HepG2 (cell line): ENCODE measurements around the gene HDAC3. TPM values are rescaled to one million over a fixed set of nuclear protein-coding genes. Genes with fewer than 3 reads are reported as not detected.
A peak's percentile ranks its signal among the peaks of the same experiment; 100 is the strongest.

ENCODE experiments used
- AGO1 ChIP-seq: fragments of 200-400 bp; formaldehyde crosslinking; IDR thresholded peaks from 2 replicates; pipeline ENCODE4 v1.6.1; 2017; ENCODE audit warnings: mild to moderate bottlenecking, low read depth, low read length, moderate library complexity; ENCODE audit not compliant: poor library complexity, severe bottlenecking
- CREM ChIP-seq, 2 experiments: sonication (generic) in 1 of 2; formaldehyde crosslinking in 1 of 2; IDR thresholded peaks; 2 replicates each; pipeline versions ENCODE4 v1.4.0 to v1.6.1; 2016 to 2020; ENCODE audit warnings: antibody characterized with exemption in 1 of 2, mild to moderate bottlenecking in 1 of 2, missing genetic modification reagents in 1 of 2
- FOXP1 ChIP-seq, 2 experiments: fragments of 450-650 bp in 1 of 2; IDR thresholded peaks; 2 replicates each; pipeline ENCODE4 v1.6.1; 2017 to 2018; ENCODE audit warnings: antibody characterized with exemption in 1 of 2
- GTF2F1 ChIP-seq: fragments of 150-350 bp; IDR thresholded peaks from 2 replicates; pipeline ENCODE4 v1.6.1; 2014; ENCODE audit warnings: low read length
- HNF1A ChIP-seq, 2 experiments: sonication (generic) in 1 of 2; formaldehyde crosslinking in 1 of 2; IDR thresholded peaks; 2 replicates each; pipeline versions ENCODE4 v1.4.0 to v1.6.1; 2016 to 2020; ENCODE audit warnings: borderline replicate concordance in 1 of 2, low read depth in 1 of 2, mild to moderate bottlenecking in 1 of 2, missing genetic modification reagents in 1 of 2
- HOXA7 ChIP-seq: sonication (generic); formaldehyde crosslinking; IDR thresholded peaks from 2 replicates; pipeline ENCODE4 v1.8.1; 2022; ENCODE audit warnings: mild to moderate bottlenecking, missing genetic modification reagents, moderate library complexity
- NCOA2 ChIP-seq: sonication (generic); formaldehyde crosslinking; IDR thresholded peaks from 2 replicates; pipeline ENCODE4 v1.8.0; 2022; ENCODE audit warnings: inconsistent platforms
- RARA ChIP-seq: IDR thresholded peaks from 2 replicates; pipeline ENCODE4 v1.6.1; 2016; ENCODE audit warnings: missing genetic modification reagents, missing compliant biosample characterization
- RCOR2 ChIP-seq: IDR thresholded peaks from 2 replicates; pipeline ENCODE4 v1.6.1; 2016; ENCODE audit warnings: missing biosample characterization, missing genetic modification reagents
- RFXANK ChIP-seq: IDR thresholded peaks from 2 replicates; pipeline ENCODE4 v1.6.1; 2016
- RFXAP ChIP-seq: sonication (generic); formaldehyde crosslinking; IDR thresholded peaks from 2 replicates; pipeline ENCODE4 v1.4.0; 2020; ENCODE audit warnings: missing genetic modification reagents, borderline replicate concordance
- TBL1XR1 ChIP-seq: fragments of 150-350 bp; IDR thresholded peaks from 2 replicates; pipeline ENCODE4 v1.6.1; 2014; ENCODE audit warnings: borderline replicate concordance, low read length; ENCODE audit not compliant: partially characterized antibody
- ZBTB1 ChIP-seq: sonication (generic); formaldehyde crosslinking; IDR thresholded peaks from 2 replicates; pipeline ENCODE4 v1.4.0; 2020; ENCODE audit warnings: missing genetic modification reagents, borderline replicate concordance
- ZEB1 ChIP-seq: IDR thresholded peaks from 2 replicates; pipeline ENCODE4 v1.6.1; 2012; ENCODE audit warnings: mild to moderate bottlenecking, low read depth, inconsistent platforms; ENCODE audit not compliant: insufficient replicate concordance
- ZNF160 ChIP-seq: sonication (generic); formaldehyde crosslinking; IDR thresholded peaks from 2 replicates; pipeline ENCODE4 v1.8.0; 2022; ENCODE audit warnings: mild to moderate bottlenecking, inconsistent platforms, missing genetic modification reagents
- ZNF253 ChIP-seq: sonication (generic); formaldehyde crosslinking; IDR thresholded peaks from 2 replicates; pipeline ENCODE4 v1.8.0; 2022; ENCODE audit warnings: mild to moderate bottlenecking, missing genetic modification reagents, borderline replicate concordance
- ZNF607 ChIP-seq: sonication (generic); formaldehyde crosslinking; IDR thresholded peaks from 2 replicates; pipeline ENCODE4 v1.5.1; 2020; ENCODE audit warnings: missing genetic modification reagents, mild to moderate bottlenecking, borderline replicate concordance
- ZNF776 ChIP-seq: sonication (generic); formaldehyde crosslinking; IDR thresholded peaks from 2 replicates; pipeline ENCODE4 v1.4.0; 2020; ENCODE audit warnings: mild to moderate bottlenecking, missing genetic modification reagents
- ZNF781 ChIP-seq: sonication (generic); formaldehyde crosslinking; IDR thresholded peaks from 2 replicates; pipeline ENCODE4 v1.5.1; 2020; ENCODE audit warnings: borderline replicate concordance, mild to moderate bottlenecking, missing genetic modification reagents; ENCODE audit errors: not compliant biosample characterization
- ZNF883 ChIP-seq: sonication (generic); formaldehyde crosslinking; IDR thresholded peaks from 2 replicates; pipeline ENCODE4 v1.5.1; 2020; ENCODE audit warnings: mild to moderate bottlenecking, missing genetic modification reagents; ENCODE audit errors: not compliant biosample characterization
- polyA plus RNA-seq, 8 experiments: library from polyadenylated mRNA; depleted of rRNA in 3 of 8; stranded (reverse) in 7 of 8; unstranded in 1 of 8; fragments of >200 nt; fragmentation: Illumina TruSeq in 4 of 8; extraction: Trizol in 4 of 8; gene quantifications; 2 replicates each; pipeline versions ENCODE4 v1.2.1 to v1.2.3, GENCODE V29; 2011 to 2016; ENCODE audit warnings: low read depth in 4 of 8, missing spikeins in 1 of 8, mixed read lengths in 1 of 8; ENCODE audit not compliant: insufficient read depth in 1 of 8
- total RNA-seq, 5 experiments: library from RNA; depleted of rRNA; stranded (reverse); fragments of >200 nt; fragmentation: Illumina TruSeq; extraction: Trizol; gene quantifications; 2 replicates each; pipeline ENCODE4 v1.2.3, GENCODE V29; 2016; ENCODE audit warnings: low read depth in 1 of 5
- TF ChIP-seq, protein P1 (sequence below): sonication (generic); formaldehyde crosslinking; conservative IDR thresholded peaks from 2 replicates; pipeline ENCODE4 v1.4.0; 2020; ENCODE audit warnings: missing genetic modification reagents
- TF ChIP-seq, protein P2 (sequence below): sonication (generic); formaldehyde crosslinking; IDR thresholded peaks from 2 replicates; pipeline ENCODE4 v1.5.0; 2020; ENCODE audit warnings: mild to moderate bottlenecking, low read depth, missing genetic modification reagents, borderline replicate concordance

The HDAC3 gene
- total and polyA plus RNA-seq, 2 of the 13 experiments (the other 11 are each of a cell fraction or from before 2014, with no cell fraction given) = 84.0 to 94.1 TPM

DNA sequence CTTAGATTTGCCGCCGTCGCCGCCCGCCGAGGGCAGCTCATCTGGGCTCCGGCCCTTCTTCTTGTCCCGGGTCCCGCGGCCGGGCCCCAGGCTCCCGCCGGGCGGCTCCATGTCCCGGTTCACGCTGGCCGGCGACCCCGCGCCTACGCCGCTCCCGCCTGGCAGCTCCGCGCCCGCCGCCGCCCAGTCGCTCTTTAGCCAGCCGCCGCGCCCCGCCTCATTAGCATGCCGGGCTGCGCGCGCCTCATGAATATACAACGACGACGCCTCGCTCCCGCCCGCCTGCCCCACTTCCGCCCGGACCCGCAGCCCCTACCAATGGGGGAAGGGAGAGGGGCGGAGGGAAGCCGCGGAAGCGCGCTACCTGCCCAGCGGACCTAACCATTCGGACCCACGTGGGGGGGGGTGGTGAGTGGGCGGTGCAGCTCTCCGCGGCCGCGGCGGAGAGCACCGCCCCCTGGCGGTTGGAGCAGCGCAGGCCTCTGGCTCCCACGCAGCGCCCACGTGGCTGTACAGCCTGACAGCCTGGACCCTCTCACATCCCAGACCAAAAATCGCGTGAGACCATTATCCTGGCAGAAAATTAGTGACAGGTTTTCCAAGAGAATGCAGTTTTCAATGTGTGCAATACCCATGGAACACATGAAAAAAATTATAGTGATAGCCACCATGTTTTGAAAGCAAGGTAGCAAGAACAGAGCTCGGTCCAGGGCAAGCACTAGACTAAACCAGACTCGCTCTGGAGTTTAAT is 17.7 kb downstream of the HDAC3 start, which contains the start of gene DIAPH1 (continued):
- TF ChIP-seq HNF1A (IDR thresholded peaks at IDR 0.05; ENCODE audit: low read depth) (no peak), HNF1A (CRISPR knock-in tag; IDR thresholded peaks at IDR 0.05; ENCODE audit: borderline replicate concordance) (peak; percentile 86; the same call in 1 of the 2 replicates), NCOA2 (no peak), ZNF781 (CRISPR knock-in tag) (peak; percentile 68), ZNF776 (CRISPR knock-in tag) (no peak), GTF2F1 (no peak), RFXANK (no peak), HOXA7 (CRISPR knock-in tag) (no peak), RFXAP (CRISPR knock-in tag) (peak; percentile 21; the same call in 1 of the 2 replicates), TBL1XR1 (no peak), ZBTB1 (CRISPR knock-in tag) (no peak), FOXP1 (IDR thresholded peaks at IDR 0.05) (no peak), FOXP1 (CRISPR knock-in tag; IDR thresholded peaks at IDR 0.05) (no peak), AGO1 (no peak), RCOR2 (CRISPR knock-in tag) (no peak), ZNF160 (peak; percentile 58; the same call in 1 of the 2 replicates), ZNF883 (CRISPR knock-in tag) (no peak), CREM (IDR thresholded peaks at IDR 0.05) (no peak), CREM (CRISPR knock-in tag; IDR thresholded peaks at IDR 0.05) (no peak), RARA (peak; percentile 42), ZNF607 (CRISPR knock-in tag) (no peak), ZEB1 (peak; percentile 47), ZNF253 (CRISPR knock-in tag) (no peak)
- TF ChIP-seq, protein P1, sequence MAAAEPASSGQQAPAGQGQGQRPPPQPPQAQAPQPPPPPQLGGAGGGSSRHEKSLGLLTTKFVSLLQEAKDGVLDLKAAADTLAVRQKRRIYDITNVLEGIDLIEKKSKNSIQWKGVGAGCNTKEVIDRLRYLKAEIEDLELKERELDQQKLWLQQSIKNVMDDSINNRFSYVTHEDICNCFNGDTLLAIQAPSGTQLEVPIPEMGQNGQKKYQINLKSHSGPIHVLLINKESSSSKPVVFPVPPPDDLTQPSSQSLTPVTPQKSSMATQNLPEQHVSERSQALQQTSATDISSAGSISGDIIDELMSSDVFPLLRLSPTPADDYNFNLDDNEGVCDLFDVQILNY (CRISPR knock-in tag) = 0 out of 2 replicates have a peak, but pooled peaks have one; percentile 47
- TF ChIP-seq, protein P2, sequence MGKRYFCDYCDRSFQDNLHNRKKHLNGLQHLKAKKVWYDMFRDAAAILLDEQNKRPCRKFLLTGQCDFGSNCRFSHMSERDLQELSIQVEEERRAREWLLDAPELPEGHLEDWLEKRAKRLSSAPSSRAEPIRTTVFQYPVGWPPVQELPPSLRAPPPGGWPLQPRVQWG = no peak
